HEK293 (cell line): ENCODE measurements around the gene TNS3.

Experiments
- CTCF ChIA-PET: fragments of 350-600 bp; formaldehyde crosslinking; extraction: SDS; loops from one replicate; lab custom pipeline; 2021; ENCODE audit warnings: antibody characterized with exemption; lab: Yijun Ruan, JAX
- POLR2A ChIA-PET: fragments of 300-600 bp; formaldehyde crosslinking; extraction: SDS; loops from one replicate; lab custom pipeline; 2020; ENCODE audit warnings: antibody characterized with exemption, inconsistent platforms; lab: Yijun Ruan, JAX
- H3K27ac ChIP-seq: fragments of 200-500 bp; sonication (Bioruptor generic); 2 replicates; pipeline ENCODE4 v1.5.1; 2014; ENCODE audit warnings: low read depth, low read length, control low read depth, inconsistent platforms; ENCODE audit errors: extremely low read depth
- H3K36me3 ChIP-seq, 2 experiments: fragments of 200-500 bp in 1 of 2; sonication (Bioruptor generic) in 1 of 2; 1 replicate in 1 of 2; 2 replicates in 1 of 2; pipeline ENCODE4 v1.5.1; 2014 to 2017; ENCODE audit warnings: inconsistent platforms in 2 of 2, low read length in 2 of 2; ENCODE audit not compliant: control insufficient read depth in 2 of 2, insufficient read depth in 1 of 2
- H3K4me1 ChIP-seq: fragments of 200-500 bp; sonication (Bioruptor generic); 2 replicates; pipeline ENCODE4 v1.5.1; 2014; ENCODE audit warnings: mild to moderate bottlenecking, low read length, inconsistent platforms; ENCODE audit not compliant: control insufficient read depth, insufficient read depth
- H3K4me3 ChIP-seq: 2 replicates; pipeline ENCODE4 v1.5.1; 2011; ENCODE audit warnings: low read depth, mild to moderate bottlenecking, control low read depth, low read length, moderate library complexity
- H3K9me3 ChIP-seq: fragments of 200-500 bp; sonication (Bioruptor generic); 2 replicates; pipeline ENCODE4 v1.5.1; 2014; ENCODE audit warnings: low read depth, low read length, inconsistent platforms; ENCODE audit not compliant: control insufficient read depth, insufficient read depth
- AEBP2 ChIP-seq: fragments of 450-650 bp; formaldehyde crosslinking; IDR thresholded peaks from 2 replicates; pipeline ENCODE4 v1.5.1; 2016; ENCODE audit warnings: missing biosample characterization, missing genetic modification characterization, borderline replicate concordance
- GLIS1 ChIP-seq: fragments of 450-650 bp; formaldehyde crosslinking; IDR thresholded peaks from 2 replicates; pipeline ENCODE4 v1.5.1; 2016; ENCODE audit warnings: missing biosample characterization, missing genetic modification characterization
- PRDM4 ChIP-seq: fragments of 450-650 bp; formaldehyde crosslinking; IDR thresholded peaks from 2 replicates; pipeline ENCODE4 v1.5.1; 2017; ENCODE audit warnings: missing biosample characterization, missing genetic modification characterization
- PRDM6 ChIP-seq: fragments of 450-650 bp; formaldehyde crosslinking; IDR thresholded peaks from 2 replicates; pipeline ENCODE4 v1.5.1; 2017; ENCODE audit warnings: missing biosample characterization, missing genetic modification characterization
- RBAK ChIP-seq: fragments of 450-650 bp; formaldehyde crosslinking; IDR thresholded peaks from 2 replicates; pipeline ENCODE4 v1.5.1; 2016; ENCODE audit warnings: missing biosample characterization, missing genetic modification characterization
- REPIN1 ChIP-seq: fragments of 450-650 bp; formaldehyde crosslinking; IDR thresholded peaks from 2 replicates; pipeline ENCODE4 v1.5.1; 2017; ENCODE audit warnings: missing biosample characterization, missing genetic modification characterization, low read depth
- SCRT2 ChIP-seq: fragments of 450-650 bp; formaldehyde crosslinking; IDR thresholded peaks from 2 replicates; pipeline ENCODE4 v1.5.1; 2016; ENCODE audit warnings: missing biosample characterization, missing genetic modification characterization
- SP3 ChIP-seq: fragments of 450-650 bp; formaldehyde crosslinking; IDR thresholded peaks from 2 replicates; pipeline ENCODE4 v1.5.1; 2016; ENCODE audit warnings: missing biosample characterization, missing genetic modification characterization
- ZBTB11 ChIP-seq: fragments of 450-650 bp; formaldehyde crosslinking; conservative IDR thresholded peaks from 2 replicates; pipeline ENCODE4 v1.5.1; 2016; ENCODE audit warnings: low read depth, missing biosample characterization, missing genetic modification characterization
- ZBTB26 ChIP-seq: fragments of 450-650 bp; formaldehyde crosslinking; optimal IDR thresholded peaks from 2 replicates; pipeline ENCODE3; 2016; ENCODE audit warnings: missing biosample characterization, mild to moderate bottlenecking, missing genetic modification characterization
- ZFHX2 ChIP-seq: fragments of 450-650 bp; formaldehyde crosslinking; conservative IDR thresholded peaks from 2 replicates; pipeline ENCODE4 v1.5.1; 2016; ENCODE audit warnings: missing biosample characterization, missing genetic modification characterization
- ZNF501 ChIP-seq: fragments of 450-650 bp; formaldehyde crosslinking; IDR thresholded peaks from 2 replicates; pipeline ENCODE4 v1.5.1; 2016; ENCODE audit warnings: missing biosample characterization, missing genetic modification characterization
- ZNF530 ChIP-seq: fragments of 450-650 bp; formaldehyde crosslinking; IDR thresholded peaks from 2 replicates; pipeline ENCODE4 v1.5.1; 2016; ENCODE audit warnings: low read depth, missing biosample characterization, missing genetic modification characterization
- ZNF560 ChIP-seq: fragments of 450-650 bp; formaldehyde crosslinking; IDR thresholded peaks from 2 replicates; pipeline ENCODE4 v1.5.1; 2017; ENCODE audit warnings: missing biosample characterization, missing genetic modification characterization, borderline replicate concordance
- ZNF585B ChIP-seq: fragments of 450-650 bp; formaldehyde crosslinking; IDR thresholded peaks from 2 replicates; pipeline ENCODE4 v1.5.1; 2016; ENCODE audit warnings: missing biosample characterization, missing genetic modification characterization
- ZNF600 ChIP-seq: fragments of 450-650 bp; formaldehyde crosslinking; IDR thresholded peaks from 2 replicates; pipeline ENCODE4 v1.5.1; 2016; ENCODE audit warnings: missing biosample characterization, missing genetic modification characterization
- ZNF623 ChIP-seq: fragments of 450-650 bp; formaldehyde crosslinking; IDR thresholded peaks from 2 replicates; pipeline ENCODE4 v1.5.1; 2016; ENCODE audit warnings: missing biosample characterization, missing genetic modification characterization
- ZNF624 ChIP-seq: fragments of 450-650 bp; formaldehyde crosslinking; IDR thresholded peaks from 2 replicates; pipeline ENCODE4 v1.5.1; 2017; ENCODE audit warnings: missing biosample characterization, missing genetic modification characterization
- ZNF670 ChIP-seq: fragments of 450-650 bp; formaldehyde crosslinking; IDR thresholded peaks from 2 replicates; pipeline ENCODE4 v1.5.1; 2016; ENCODE audit warnings: missing biosample characterization, missing genetic modification characterization, low read depth
- ZNF692 ChIP-seq: fragments of 450-650 bp; formaldehyde crosslinking; IDR thresholded peaks from 2 replicates; pipeline ENCODE4 v1.5.1; 2016; ENCODE audit warnings: missing biosample characterization, missing genetic modification characterization

Gene TNS3

GRCh38 chr7:47281161-47281560 is 300.8 kb downstream of the TNS3 start:
- no peaks in the 10 kb centered on the region for H3K9me3 ChIP-seq
- no peaks in the 10 kb centered on the region for H3K4me1 ChIP-seq
- POLR2A ChIA-PET: no interaction called here
- no peak overlapping the region for H3K27ac ChIP-seq
- no peaks in the 10 kb centered on the region for H3K36me3 ChIP-seq
- no peak for TF ChIP-seq ZNF585B (tag by site-specific recombination)
- no peak for TF ChIP-seq ZNF600 (tag by site-specific recombination)
- no peak for TF ChIP-seq SCRT2 (tag by site-specific recombination)
- TF ChIP-seq AEBP2: no peak
- TF ChIP-seq ZNF560 (tag by site-specific recombination): no peak
- TF ChIP-seq ZNF623 (tag by site-specific recombination): no peak
- no peak for TF ChIP-seq SP3
- TF ChIP-seq ZNF530 (tag by site-specific recombination): no peak
- TF ChIP-seq RBAK: no peak
- TF ChIP-seq ZNF624 (tag by site-specific recombination): no peak
- TF ChIP-seq PRDM6 (tag by site-specific recombination): no peak
- TF ChIP-seq GLIS1 (tag by site-specific recombination): no peak
- no peak for TF ChIP-seq ZNF692
- TF ChIP-seq ZNF501 (tag by site-specific recombination): no peak
- TF ChIP-seq REPIN1 (tag by site-specific recombination): no peak
- no peak for TF ChIP-seq ZBTB26 (tag by site-specific recombination)
- no peak for TF ChIP-seq PRDM4 (tag by site-specific recombination)
- no peak for TF ChIP-seq ZNF670
- TF ChIP-seq ZFHX2 (tag by site-specific recombination): no peak
- H3K4me3 ChIP-seq: no peak overlapping the region
- CTCF ChIA-PET: no interaction called here

- Histone ChIP-seq H3K9me3 (no peaks in the 10 kb centered on the region), H3K36me3 (no peaks in the 10 kb centered on the region), H3K4me3 (no peak overlapping the region), H3K4me1 (no peaks in the 10 kb centered on the region), H3K27ac (no peak overlapping the region)
- POLR2A ChIA-PET: no interaction called here
- no peak for TF ChIP-seq ZBTB11
- CTCF ChIA-PET: no interaction called here
These were observed 301.8 kb downstream of the TNS3 start for GRCh38 chr7:47280114-47280513.
